ENCODE measurements around the gene RPS6KA2. TPM values are rescaled to one million over a fixed set of nuclear protein-coding genes. Genes with fewer than 3 reads are reported as not detected.
"Not testable (repeated sequence)": the region's sequence is repeated elsewhere in the genome, so short reads cannot be mapped to it uniquely, and the experiment has no call there.

The RPS6KA2 gene
- total RNA-seq, 1 experiment from 2014 or later = 18.5 TPM

DNA sequence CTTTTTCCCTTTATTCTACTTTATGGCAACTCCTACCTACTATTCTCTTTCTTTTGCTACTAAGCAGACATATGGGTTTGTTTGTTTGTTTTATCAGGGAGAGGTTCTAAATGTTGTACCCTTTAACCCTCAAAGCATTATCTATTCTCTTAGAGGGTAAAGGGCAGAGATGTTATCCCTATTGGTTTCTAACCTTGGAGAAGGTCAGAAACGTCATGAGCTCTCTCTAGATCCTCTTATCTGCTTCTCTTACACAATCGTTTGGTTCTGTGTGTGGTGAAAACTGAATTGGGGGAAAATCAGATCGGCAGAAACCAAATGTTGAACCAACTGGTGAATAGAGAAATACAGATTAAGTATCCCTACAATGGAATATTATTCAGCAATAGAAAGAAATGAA lies 237.9 kb downstream of the RPS6KA2 start:
- Histone ChIP-seq H3K27me3 (ENCODE audit: insufficient read depth, low read depth) (peaks cover 4% of the 10 kb centered on the region; the same call in 1 of the 2 replicates), H3K4me3 (no peak overlapping the region), H3F3A (ENCODE audit: insufficient read depth, low read depth) (peaks cover 7% of the 10 kb centered on the region), H3K9me2 (ENCODE audit: insufficient read depth) (no peaks in the 10 kb centered on the region), H3K79me2 (ENCODE audit: low read depth) (no peaks in the 10 kb centered on the region), H3K4me1 (replicated peaks; ENCODE audit: insufficient read depth) (no peaks in the 10 kb centered on the region), H3K27ac (no peak overlapping the region), H3K4me2 (no peak overlapping the region), H2AFZ (no peak overlapping the region), H3K36me3 (ENCODE audit: low read depth) (no peaks in the 10 kb centered on the region), H4K20me1 (ENCODE audit: insufficient read depth) (no peaks in the 10 kb centered on the region), H3K9me3 (ENCODE audit: insufficient read depth, low read depth) (no peaks in the 10 kb centered on the region)
- DNase-seq = no peak
- POLR2A ChIA-PET (ENCODE audit: unreplicated experiment) = no interaction called here
- BruUV-seq (replicated peaks) = no TSS peak
- CTCF ChIA-PET = no interaction called here
- intact Hi-C loops (cut with micrococcal nuclease; ENCODE audit: unreplicated experiment) = no loop called here
- no peak for TF ChIP-seq CTCF (conservative IDR thresholded peaks at IDR 0.05)
- no peak for TF ChIP-seq EZH2 (IDR thresholded peaks at IDR 0.05; ENCODE audit: low read depth)

- Histone ChIP-seq H3K27ac (no peak overlapping the region), H3K27me3 (ENCODE audit: insufficient read depth, low read depth) (no peaks in the 10 kb centered on the region; the same call in 1 of the 2 replicates), H2AFZ (no peak overlapping the region), H3K9me2 (ENCODE audit: insufficient read depth) (no peaks in the 10 kb centered on the region), H4K20me1 (ENCODE audit: insufficient read depth) (no peaks in the 10 kb centered on the region), H3K4me2 (no peak overlapping the region), H3K4me1 (replicated peaks; ENCODE audit: insufficient read depth) (no peaks in the 10 kb centered on the region), H3K4me3 (no peak overlapping the region), H3K9me3 (ENCODE audit: insufficient read depth, low read depth) (no peaks in the 10 kb centered on the region), H3F3A (ENCODE audit: insufficient read depth, low read depth) (peaks cover 14% of the 10 kb centered on the region), H3K79me2 (ENCODE audit: low read depth) (no peaks in the 10 kb centered on the region), H3K36me3 (ENCODE audit: low read depth) (no peaks in the 10 kb centered on the region)
- ChIA-PET CTCF (no interaction called here), POLR2A (ENCODE audit: unreplicated experiment) (no interaction called here)
- intact Hi-C loops (cut with micrococcal nuclease; ENCODE audit: unreplicated experiment) = no loop called here
- no peak for TF ChIP-seq CTCF (conservative IDR thresholded peaks at IDR 0.05)
- no peak for TF ChIP-seq EZH2 (IDR thresholded peaks at IDR 0.05; ENCODE audit: low read depth)
- no peak for DNase-seq
- no TSS peak for BruUV-seq (replicated peaks)
These were observed 238.6 kb downstream of the RPS6KA2 start for GRCh38 chr6:166388290-166389004.

DNA sequence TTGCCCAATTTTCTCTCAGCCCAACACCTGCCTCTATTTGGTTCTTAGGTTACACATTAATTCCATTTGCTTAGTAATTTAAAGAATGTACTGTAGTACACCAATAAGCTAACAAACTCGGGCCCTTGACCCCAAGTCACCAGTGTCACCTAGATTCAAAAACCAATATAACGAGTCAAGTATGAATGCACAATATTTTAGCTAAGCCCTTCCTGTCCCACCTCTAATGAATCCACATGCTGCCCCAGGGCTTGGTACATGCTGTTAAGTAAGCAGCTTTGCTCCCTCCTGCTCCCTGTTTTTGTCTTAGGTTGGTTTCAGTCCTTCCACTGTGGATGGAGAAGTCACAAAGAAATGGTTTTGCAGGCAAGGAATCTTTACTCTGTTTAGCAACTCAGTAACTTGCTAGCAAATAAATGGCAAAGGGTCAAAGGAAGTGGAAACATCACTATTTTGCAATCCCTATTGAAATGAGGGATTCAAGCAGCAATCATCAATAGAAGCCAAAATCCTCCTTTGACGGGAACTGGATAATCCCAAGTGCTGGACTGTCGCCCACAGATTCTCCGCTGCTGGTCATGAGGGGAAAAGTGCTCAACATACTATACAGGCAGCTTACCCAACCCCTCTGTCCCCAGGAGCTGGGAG lies 239.3 kb downstream of the RPS6KA2 start:
- DNase-seq = peak in 1 of 2 experiments; percentile 48
- Histone ChIP-seq H3K36me3 (ENCODE audit: low read depth) (no peaks in the 10 kb centered on the region), H3F3A (ENCODE audit: insufficient read depth, low read depth) (peaks cover 18% of the 10 kb centered on the region), H3K4me1 (replicated peaks; ENCODE audit: insufficient read depth) (no peaks in the 10 kb centered on the region), H3K9me3 (ENCODE audit: insufficient read depth, low read depth) (no peaks in the 10 kb centered on the region), H3K27ac (no peak overlapping the region), H2AFZ (no peak overlapping the region), H3K27me3 (ENCODE audit: insufficient read depth, low read depth) (no peaks in the 10 kb centered on the region; the same call in 1 of the 2 replicates), H4K20me1 (ENCODE audit: insufficient read depth) (no peaks in the 10 kb centered on the region), H3K4me3 (no peak overlapping the region), H3K9me2 (ENCODE audit: insufficient read depth) (no peaks in the 10 kb centered on the region), H3K79me2 (ENCODE audit: low read depth) (no peaks in the 10 kb centered on the region), H3K4me2 (no peak overlapping the region)
- POLR2A ChIA-PET (ENCODE audit: unreplicated experiment) = no interaction called here
- intact Hi-C loops (cut with micrococcal nuclease; ENCODE audit: unreplicated experiment) = no loop called here
- TF ChIP-seq EZH2 (IDR thresholded peaks at IDR 0.05; ENCODE audit: low read depth) (no peak), CTCF (conservative IDR thresholded peaks at IDR 0.05) (no peak)
- no TSS peak for BruUV-seq (replicated peaks)
- CTCF ChIA-PET = no interaction called here

- H3F3A ChIP-seq (ENCODE audit: insufficient read depth, low read depth) = peaks cover 18% of the 10 kb centered on the region
- H3K4me3 ChIP-seq; H3K36me3 ChIP-seq (ENCODE audit: low read depth); H4K20me1 ChIP-seq (ENCODE audit: insufficient read depth); H3K9me2 ChIP-seq (ENCODE audit: insufficient read depth); H3K27me3 ChIP-seq (ENCODE audit: insufficient read depth, low read depth); H3K79me2 ChIP-seq (ENCODE audit: low read depth); intact Hi-C loops (cut with micrococcal nuclease; ENCODE audit: unreplicated experiment); H2AFZ ChIP-seq; DNase-seq; CTCF ChIA-PET; BruUV-seq (replicated peaks); H3K9me3 ChIP-seq (ENCODE audit: insufficient read depth, low read depth); H3K4me2 ChIP-seq; H3K27ac ChIP-seq; POLR2A ChIA-PET (ENCODE audit: unreplicated experiment); H3K4me1 ChIP-seq (replicated peaks; ENCODE audit: insufficient read depth): not testable (repeated sequence)
These were observed 240.0 kb downstream of the RPS6KA2 start for GRCh38 chr6:166387098-166387497.
